HTERT RPE-1 (cell line): ENCODE measurements around the gene FPGS.

ENCODE experiments used
- in situ Hi-C: fragments of 300-500 bp; cut with MboI; formaldehyde crosslinking; loops from 4 replicates; pipeline ENCODE4 v1.14.3; 2020; ENCODE audit warnings: low sequenced_read_pairs

Gene FPGS

DNA sequence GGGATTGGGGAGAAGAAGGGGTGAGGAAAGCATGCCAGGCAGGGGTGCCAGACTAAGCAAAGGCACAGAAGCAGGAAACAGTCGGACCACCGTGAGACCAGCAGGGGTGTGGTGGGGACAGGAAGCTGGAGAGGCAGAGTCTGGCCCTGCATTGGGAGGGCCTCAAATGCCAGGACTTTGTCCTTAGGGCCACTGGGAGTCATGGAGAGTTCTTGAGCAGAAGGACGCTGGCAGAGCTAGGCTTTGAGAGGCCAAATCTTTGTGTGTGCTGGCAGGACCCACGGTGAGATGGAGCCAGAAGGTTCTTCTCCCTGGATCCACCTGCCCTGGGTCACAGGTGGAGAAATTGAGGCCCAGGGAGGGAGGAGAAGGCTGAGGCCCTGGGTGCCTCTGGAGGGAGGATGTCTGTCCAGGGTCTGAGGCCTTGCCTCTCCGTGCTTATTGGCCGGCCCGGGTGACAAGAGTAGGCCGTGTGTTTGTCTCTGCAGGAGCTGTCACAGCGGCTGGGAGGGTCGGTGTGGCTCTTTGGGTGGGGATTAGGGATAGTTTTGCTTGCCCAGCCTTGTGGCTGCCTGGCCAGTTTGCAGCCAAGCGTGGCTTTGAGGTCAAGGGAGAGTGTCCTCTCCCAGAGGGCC is 53.5 kb downstream of the FPGS start:
- in situ Hi-C loops, result no loop called here

GRCh38 chr9:127856729-127857116 is 54.0 kb downstream of the FPGS start:
- in situ Hi-C loops, result no loop called here

GRCh38 chr9:127857278-127857677 is 54.6 kb downstream of the FPGS start:
- in situ Hi-C loops, result no loop called here

DNA sequence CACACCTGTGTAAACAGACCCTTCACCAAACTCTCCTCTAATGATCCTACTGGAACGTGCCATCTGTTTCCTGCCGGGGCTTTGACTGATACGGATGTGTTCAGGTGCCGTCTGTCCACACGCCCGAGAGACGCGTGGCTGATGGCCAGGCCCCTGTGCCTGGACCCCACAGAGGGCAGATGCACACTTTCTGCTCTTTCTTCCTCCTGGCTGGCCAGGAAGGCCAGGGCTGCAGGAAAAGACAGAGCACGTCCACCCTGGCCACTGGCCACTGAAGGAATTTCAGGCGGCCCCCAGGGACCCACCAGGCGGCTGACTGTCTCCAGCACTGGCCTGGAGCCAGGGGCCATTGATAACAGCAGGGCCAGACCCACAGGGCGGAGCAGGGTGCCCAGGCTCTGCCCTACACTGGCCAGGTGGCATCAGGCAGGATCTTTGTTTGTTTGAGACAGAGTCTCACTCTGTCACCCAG is 55.4 kb downstream of the FPGS start:
- in situ Hi-C loops, result no loop called here

DNA sequence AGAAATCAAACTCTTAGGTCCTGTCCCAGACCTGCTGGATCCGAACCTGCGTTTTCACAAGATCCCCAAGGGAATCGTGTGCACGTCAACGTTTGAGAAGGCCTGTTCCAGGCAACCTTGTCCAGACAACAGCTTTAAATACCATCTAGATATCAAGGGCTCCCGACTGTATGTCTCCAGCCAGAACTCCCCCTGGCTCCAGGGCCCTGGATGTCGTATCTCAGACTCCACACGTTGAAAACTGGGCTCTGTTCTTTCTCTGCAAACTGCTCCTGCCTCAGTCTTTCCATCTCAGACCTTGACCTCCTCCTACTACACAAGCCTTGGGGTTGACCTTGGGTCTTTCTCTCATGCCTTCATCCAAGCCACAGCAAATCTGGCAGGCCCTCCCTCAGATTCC is 57.6 kb downstream of the FPGS start:
- in situ Hi-C loops, result no loop called here

DNA sequence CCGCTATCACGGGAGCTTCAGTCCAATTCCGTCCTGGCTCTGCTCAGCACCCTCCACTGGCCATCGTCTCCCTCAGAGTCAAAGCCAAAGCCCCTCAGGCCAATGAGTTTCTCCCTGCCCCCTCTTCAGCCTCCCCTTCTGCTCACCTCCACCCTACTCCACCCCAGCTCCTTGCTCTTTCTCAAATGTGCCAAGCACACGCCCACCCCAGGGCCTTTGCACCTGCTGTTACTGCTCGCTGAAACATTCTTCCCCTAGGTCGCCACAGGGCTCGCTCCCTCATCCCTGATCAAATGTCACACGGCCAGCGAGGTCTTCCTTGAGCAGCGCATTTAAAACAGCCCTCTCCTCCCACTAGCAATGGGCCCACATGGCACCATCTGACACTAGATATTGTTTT is 58.1 kb downstream of the FPGS start:
- in situ Hi-C loops, result no loop called here

- in situ Hi-C loops, result no loop called here
Observed at GRCh38 chr9:127862075-127863011, 59.7 kb downstream of the FPGS start.

DNA sequence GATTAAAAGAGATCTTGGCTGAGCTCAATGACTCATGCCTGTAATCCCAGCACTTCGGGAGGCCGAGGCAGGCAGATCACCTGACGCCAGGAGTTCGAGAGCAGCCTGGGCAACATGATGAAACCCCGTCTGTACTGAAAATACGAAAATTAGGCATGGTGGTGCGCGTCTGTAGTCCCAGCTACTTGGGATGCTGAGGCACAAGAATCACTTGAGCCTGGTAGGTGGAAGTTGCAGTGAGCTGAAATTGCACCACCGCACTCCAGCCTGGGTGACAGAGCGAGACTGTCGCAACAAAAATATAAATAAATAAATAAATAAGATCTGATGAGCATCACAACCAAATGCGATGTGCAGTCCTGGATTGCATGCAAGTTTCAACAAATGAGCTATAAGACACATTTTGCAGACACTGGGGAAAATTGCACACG is 60.5 kb downstream of the FPGS start:
- in situ Hi-C loops, result no loop called here
